ENCODE data around the gene MATN1.

- TF ChIP-seq CTCF (IDR thresholded peaks at IDR 0.05 in 2 of 3, conservative IDR thresholded peaks at IDR 0.05 in 1 of 3; ENCODE audit: borderline replicate concordance in 1 of 3, insufficient read depth in 1 of 3, low read depth in 2 of 3, low read length in 2 of 3) (no peak), SP1 (IDR thresholded peaks at IDR 0.05; ENCODE audit: low read depth) (no peak), ZNF274 (IDR thresholded peaks at IDR 0.05; ENCODE audit: low read depth, low read length) (no peak), POLR2A (IDR thresholded peaks at IDR 0.05; ENCODE audit: borderline replicate concordance, extremely low read depth, insufficient read depth, insufficient read length) (no peak), FOSL1 (IDR thresholded peaks at IDR 0.05; ENCODE audit: low read depth) (no peak), EZH2phosphoT487 (IDR thresholded peaks at IDR 0.05; ENCODE audit: borderline replicate concordance) (no peak), POLR2AphosphoS5 (IDR thresholded peaks at IDR 0.05; ENCODE audit: low read depth, low read length) (no peak), ZFX (IDR thresholded peaks at IDR 0.05) (no peak), CEBPB (IDR thresholded peaks at IDR 0.05; ENCODE audit: low read depth) (no peak), MAX (IDR thresholded peaks at IDR 0.05) (no peak), ATF3 (IDR thresholded peaks at IDR 0.05) (no peak), YY1 (IDR thresholded peaks at IDR 0.05; ENCODE audit: extremely low read depth, insufficient replicate concordance, low read depth, low read length) (no peak)
Measured at GRCh38 chr1:30768830-30769718, 45.7 kb upstream of the MATN1 start.
